GM12878 (cell line): ENCODE data around the gene ARHGAP26.

Source experiments
- ATF2 ChIP-seq: IDR thresholded peaks from 2 replicates; pipeline ENCODE4 v1.6.1; 2012; ENCODE audit warnings: low read length, inconsistent platforms
- BACH1 ChIP-seq: fragments of 450-650 bp; IDR thresholded peaks from 2 replicates; pipeline ENCODE4 v1.6.1; 2017; ENCODE audit warnings: mild to moderate bottlenecking, borderline replicate concordance
- BRCA1 ChIP-seq: IDR thresholded peaks from 2 replicates; pipeline ENCODE4 v1.6.1; 2011; ENCODE audit warnings: low read depth, low read length, improper control_type of control experiment
- CTCF ChIP-seq, 3 experiments: IDR thresholded peaks in 2 of 3; conservative IDR thresholded peaks in 1 of 3; 2 replicates each; pipeline ENCODE4 v1.5.1; 2011; ENCODE audit warnings: low read depth in 3 of 3, low read length in 3 of 3, mild to moderate bottlenecking in 3 of 3, control low read depth in 2 of 3, moderate library complexity in 2 of 3, inconsistent platforms in 1 of 3, mixed read lengths in 1 of 3; ENCODE audit not compliant: control insufficient read depth in 2 of 3, insufficient read depth in 1 of 3; ENCODE audit errors: extremely low read depth in 1 of 3
- GABPA ChIP-seq: IDR thresholded peaks from 2 replicates; pipeline ENCODE4 v1.6.1; 2014; ENCODE audit warnings: antibody characterized with exemption, low read depth, mild to moderate bottlenecking, inconsistent platforms
- MAX ChIP-seq: IDR thresholded peaks from 2 replicates; pipeline ENCODE4 v1.6.1; 2012; ENCODE audit warnings: low read depth, low read length, improper control_type of control experiment
- POLR2A ChIP-seq: IDR thresholded peaks from 2 replicates; pipeline ENCODE4 v1.6.1; 2011; ENCODE audit warnings: low read depth, mild to moderate bottlenecking, low read length
- RCOR1 ChIP-seq: conservative IDR thresholded peaks from 2 replicates; pipeline ENCODE4 v1.6.1; 2012; ENCODE audit warnings: low read depth, low read length, improper control_type of control experiment
- TBL1XR1 ChIP-seq: IDR thresholded peaks from 2 replicates; pipeline ENCODE4 v1.6.1; 2012; ENCODE audit warnings: low read depth, low read length, improper control_type of control experiment

GRCh38 chr5:143130613-143131305 lies 360.6 kb downstream of the ARHGAP26 start:
- no peak for TF ChIP-seq CTCF (IDR thresholded peaks at IDR 0.05 in 2 of 3, conservative IDR thresholded peaks at IDR 0.05 in 1 of 3; ENCODE audit: control insufficient read depth in 2 of 3, extremely low read depth in 1 of 3, insufficient read depth in 1 of 3, low read depth in 3 of 3, low read length in 3 of 3)
- no peak for TF ChIP-seq BRCA1
- TF ChIP-seq TBL1XR1: no peak
- no peak for TF ChIP-seq POLR2A
- TF ChIP-seq GABPA: no peak
- no peak for TF ChIP-seq RCOR1
- no peak for TF ChIP-seq ATF2
- TF ChIP-seq BACH1: no peak
- no peak for TF ChIP-seq MAX
